Progenitor cell of endocrine pancreas (in vitro differentiated cells): ENCODE data around the gene ORM2. TPM values are rescaled to one million over a fixed set of nuclear protein-coding genes. Genes with fewer than 3 reads are reported as not detected.

Experiments used
- DNase-seq: peaks from one replicate; pipeline ENCODE4 v3.0.0; 2021; ENCODE audit warnings: low spot score; ENCODE audit not compliant: unreplicated experiment
- H3K27ac Mint-ChIP-seq: 2 replicates; pipeline ENCODE4 v1.8.0; 2021; ENCODE audit warnings: mild to moderate bottlenecking, moderate library complexity, mixed read lengths
- H3K27me3 Mint-ChIP-seq: 2 replicates; pipeline ENCODE4 v1.8.0; 2021; ENCODE audit warnings: mixed read lengths
- H3K36me3 Mint-ChIP-seq: 2 replicates; pipeline ENCODE4 v1.8.0; 2022; ENCODE audit warnings: mixed read lengths; ENCODE audit not compliant: insufficient read depth
- H3K4me1 Mint-ChIP-seq: 2 replicates; pipeline ENCODE4 v1.8.0; 2021; ENCODE audit warnings: low read depth, mixed read lengths
- H3K4me3 Mint-ChIP-seq: 2 replicates; pipeline ENCODE4 v1.8.0; 2021; ENCODE audit warnings: low read depth, mild to moderate bottlenecking, moderate library complexity, mixed read lengths
- H3K9me3 Mint-ChIP-seq: 2 replicates; pipeline ENCODE4 v1.8.0; 2021; ENCODE audit warnings: low read depth, mixed read lengths
- CTCF ChIP-seq: fragments of 200-600 bp; sonication (generic); IDR thresholded peaks from one replicate; pipeline ENCODE4 v1.5.0; 2021; ENCODE audit warnings: antibody characterized with exemption, mild to moderate bottlenecking; ENCODE audit not compliant: unreplicated experiment
- total RNA-seq: library from RNA; stranded (reverse); gene quantifications from 2 replicates; pipeline ENCODE4 v1.2.1, GENCODE V29; 2021

The ORM2 gene
- total RNA-seq, 1 donor from 2014 or later, result 5.4 TPM

- Mint-ChIP-seq H3K27ac (no peak overlapping the region), H3K27me3 (no peaks in the 10 kb centered on the region), H3K9me3 (no peaks in the 10 kb centered on the region), H3K4me3 (no peak overlapping the region), H3K4me1 (peaks cover 2% of the 10 kb centered on the region), H3K36me3 (peaks cover 20% of the 10 kb centered on the region)
- no peak for TF ChIP-seq CTCF
- DNase-seq, result no peak
Measured at GRCh38 chr9:114344188-114344566, 14.5 kb downstream of the ORM2 start.

GRCh38 chr9:114344692-114345091 lies 15.0 kb downstream of the ORM2 start:
- DNase-seq, result no peak
- Mint-ChIP-seq H3K27ac (no peak overlapping the region), H3K4me1 (peaks cover 6% of the 10 kb centered on the region), H3K36me3 (peaks cover 25% of the 10 kb centered on the region), H3K9me3 (no peaks in the 10 kb centered on the region), H3K4me3 (no peak overlapping the region), H3K27me3 (no peaks in the 10 kb centered on the region)
- TF ChIP-seq CTCF, result no peak

- Mint-ChIP-seq H3K4me3 (no peak overlapping the region), H3K27me3 (no peaks in the 10 kb centered on the region), H3K9me3 (no peaks in the 10 kb centered on the region), H3K36me3 (peaks cover 32% of the 10 kb centered on the region), H3K27ac (no peak overlapping the region), H3K4me1 (peaks cover 6% of the 10 kb centered on the region)
- DNase-seq, result no peak
- TF ChIP-seq CTCF, result no peak
Measured at GRCh38 chr9:114345493-114346065, 15.9 kb downstream of the ORM2 start.

GRCh38 chr9:114346146-114346545 lies 16.5 kb downstream of the ORM2 start:
- DNase-seq, result no peak
- Mint-ChIP-seq H3K9me3 (no peaks in the 10 kb centered on the region), H3K36me3 (peaks cover 31% of the 10 kb centered on the region), H3K4me3 (no peak overlapping the region), H3K27ac (no peak overlapping the region), H3K27me3 (no peaks in the 10 kb centered on the region), H3K4me1 (peaks cover 6% of the 10 kb centered on the region)
- TF ChIP-seq CTCF, result no peak

GRCh38 chr9:114347675-114348074 lies 18.0 kb downstream of the ORM2 start:
- no peak for TF ChIP-seq CTCF
- Mint-ChIP-seq H3K9me3 (no peaks in the 10 kb centered on the region), H3K36me3 (peaks cover 30% of the 10 kb centered on the region), H3K4me1 (peaks cover 6% of the 10 kb centered on the region), H3K4me3 (no peak overlapping the region), H3K27me3 (no peaks in the 10 kb centered on the region), H3K27ac (no peak overlapping the region)
- no peak for DNase-seq
